Natural killer cell (primary cell): ENCODE results near the gene PRR5. TPM values are rescaled to one million over a fixed set of nuclear protein-coding genes. Genes with fewer than 3 reads are reported as not detected.

Source experiments
- ATAC-seq, 3 donors: fragments of 150-1000 bp in 2 of 3; fragments of 200-7000 bp in 1 of 3; cut with Tn5 transposase; 1 replicate in 1 of 3; 2 replicates in 2 of 3; pipeline ENCODE4 v1.10.0; 2021; ENCODE audit warnings: mild to moderate bottlenecking in 2 of 3, moderate library complexity in 2 of 3
- DNase-seq, 2 donors: peaks; one replicate each; pipeline versions ENCODE4 v3.0.0 to v3.0.0-alpha.2; 2013 to 2021; ENCODE audit warnings: mixed read lengths in 1 of 2
- H3K27ac ChIP-seq: one replicate; pipeline ENCODE4 v1.5.1; 2013; ENCODE audit warnings: mild to moderate bottlenecking, low read length
- H3K27me3 ChIP-seq: one replicate; pipeline ENCODE4 v1.6.1; 2013; ENCODE audit warnings: low read length; ENCODE audit not compliant: control insufficient read depth, insufficient read depth
- H3K36me3 ChIP-seq: one replicate; pipeline ENCODE4 v1.6.1; 2013; ENCODE audit warnings: low read length; ENCODE audit not compliant: control insufficient read depth, insufficient read depth
- H3K4me1 ChIP-seq: one replicate; pipeline ENCODE4 v1.6.1; 2013; ENCODE audit warnings: low read length; ENCODE audit not compliant: control insufficient read depth, insufficient read depth
- H3K4me3 ChIP-seq: one replicate; pipeline ENCODE4 v1.5.1; 2013; ENCODE audit warnings: low read length
- H3K9me3 ChIP-seq: one replicate; pipeline ENCODE4 v1.6.1; 2013; ENCODE audit warnings: low read length; ENCODE audit not compliant: control insufficient read depth, insufficient read depth
- H3K27ac Mint-ChIP-seq, 2 donors: one replicate each; pipeline ENCODE4 v1.8.0; 2022; ENCODE audit warnings: mild to moderate bottlenecking in 2 of 2, mixed read lengths in 2 of 2, moderate library complexity in 1 of 2
- H3K27me3 Mint-ChIP-seq, 2 donors: one replicate each; pipeline ENCODE4 v1.8.0; 2022; ENCODE audit warnings: low read depth in 2 of 2, mixed read lengths in 2 of 2
- H3K36me3 Mint-ChIP-seq: one replicate; pipeline ENCODE4 v1.8.0; 2022; ENCODE audit warnings: mixed read lengths
- H3K4me1 Mint-ChIP-seq, 2 donors: one replicate each; pipeline ENCODE4 v1.8.0; 2022; ENCODE audit warnings: mixed read lengths in 2 of 2
- H3K4me3 Mint-ChIP-seq: one replicate; pipeline ENCODE4 v1.8.0; 2022; ENCODE audit warnings: mild to moderate bottlenecking, moderate library complexity, mixed read lengths
- H3K9me3 Mint-ChIP-seq, 2 donors: one replicate each; pipeline ENCODE4 v1.8.0; 2022; ENCODE audit warnings: mixed read lengths in 2 of 2
- CTCF ChIP-seq: fragments of 200-600 bp; IDR thresholded peaks from one replicate; pipeline ENCODE4 v1.8.0; 2022; ENCODE audit warnings: antibody characterized with exemption
- WGBS: methylation state at CpG from one replicate; pipeline ENCODE4 v1.1.7; 2013; ENCODE audit warnings: missing lambda C conversion rate; ENCODE audit not compliant: insufficient coverage; 5-methylcytosine and 5-hydroxymethylcytosine counted together
- intact Hi-C: fragments of 100-400 bp; cut with micrococcal nuclease; formaldehyde crosslinking; loops from one replicate; pipeline ENCODE4 v1.14.2; 2022
- total RNA-seq, 4 donors: library from RNA; stranded (reverse); fragments of 120-200 nt in 1 of 4; gene quantifications; one replicate each; pipeline versions ENCODE4 v1.2.3 to v1.2.4, GENCODE V29; 2013 to 2022

The PRR5 gene
- total RNA-seq, 3 donors from 2014 or later (not counting 1 experiment from before 2014, with no cell fraction given), result 92.6 to 133 (median 93.4) TPM

GRCh38 chr22:44755417-44755816 lies 53.4 kb downstream of the PRR5 start:
- Histone ChIP-seq H3K36me3 (no peaks in the 10 kb centered on the region), H3K4me1 (peaks cover 11% of the 10 kb centered on the region), H3K27ac (no peak overlapping the region), H3K9me3 (no peaks in the 10 kb centered on the region), H3K4me3 (no peak overlapping the region), H3K27me3 (peaks cover 16% of the 10 kb centered on the region)
- Mint-ChIP-seq H3K27ac (no peak overlapping the region), H3K36me3 (no peaks in the 10 kb centered on the region), H3K27me3 (peaks cover 0 to 13% of the 10 kb centered on the region in 2 donors), H3K4me3 (no peak overlapping the region), H3K4me1 (peaks cover 0 to 4% of the 10 kb centered on the region in 2 donors), H3K9me3 (no peaks in the 10 kb centered on the region)
- no peak for TF ChIP-seq CTCF
- ATAC-seq (no peak), DNase-seq (no peak)
- intact Hi-C loops, result no loop called here
- 61% methylated on average over 6 of the region's 6 CpGs for WGBS

DNA sequence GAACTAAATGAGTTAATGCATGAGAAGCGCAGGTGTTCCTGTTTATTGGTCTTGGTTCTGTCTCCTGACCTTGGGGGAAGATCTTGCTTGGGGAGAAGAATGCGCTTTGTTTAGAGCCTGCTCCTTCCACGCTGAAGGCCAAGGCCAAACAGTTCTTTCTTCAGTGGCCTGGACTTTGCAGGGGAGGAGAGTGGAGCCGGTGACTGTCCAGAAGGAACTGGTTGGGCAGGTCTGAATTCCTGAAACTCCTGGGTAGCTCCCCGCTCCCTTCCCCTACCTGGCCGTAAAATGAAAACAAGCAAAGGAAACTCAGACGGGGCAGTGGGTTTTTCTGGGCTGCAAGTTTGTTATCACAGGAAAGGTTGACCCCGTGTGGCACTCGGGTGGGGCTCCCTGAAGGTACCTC lies 54.0 kb downstream of the PRR5 start:
- ATAC-seq (no peak), DNase-seq (no peak)
- peaks cover 13% of the 10 kb centered on the region for H3K27me3 ChIP-seq
- H3K36me3 ChIP-seq, result no peaks in the 10 kb centered on the region
- no peak overlapping the region for H3K4me3 ChIP-seq
- Mint-ChIP-seq H3K36me3 (no peaks in the 10 kb centered on the region), H3K9me3 (no peaks in the 10 kb centered on the region), H3K27me3 (peaks cover 0 to 13% of the 10 kb centered on the region in 2 donors), H3K4me3 (no peak overlapping the region), H3K4me1 (peaks cover 0 to 4% of the 10 kb centered on the region in 2 donors), H3K27ac (no peak overlapping the region)
- H3K27ac ChIP-seq, result no peak overlapping the region
- intact Hi-C loops, result no loop called here
- H3K4me1 ChIP-seq, result peaks cover 11% of the 10 kb centered on the region
- H3K9me3 ChIP-seq, result no peaks in the 10 kb centered on the region
- 60% methylated on average over 9 of the region's 9 CpGs for WGBS
- TF ChIP-seq CTCF, result no peak

- WGBS, result 87% methylated on average over 11 of the region's 11 CpGs
- no peak overlapping the region for H3K4me3 Mint-ChIP-seq
- intact Hi-C loops, result no loop called here
- H3K36me3 ChIP-seq, result no peaks in the 10 kb centered on the region
- peaks cover 7% of the 10 kb centered on the region for H3K27me3 ChIP-seq
- no peaks in the 10 kb centered on the region for H3K9me3 ChIP-seq
- no peaks in the 10 kb centered on the region for H3K4me1 ChIP-seq
- no peak for TF ChIP-seq CTCF
- H3K27ac ChIP-seq, result no peak overlapping the region
- no peaks in the 10 kb centered on the region for H3K36me3 Mint-ChIP-seq
- DNase-seq, result no peak
- no peaks in the 10 kb centered on the region for H3K4me1 Mint-ChIP-seq
- no peaks in the 10 kb centered on the region for H3K9me3 Mint-ChIP-seq
- ATAC-seq, result no peak
- H3K4me3 ChIP-seq, result no peak overlapping the region
- no peak overlapping the region for H3K27ac Mint-ChIP-seq
- H3K27me3 Mint-ChIP-seq, result peaks cover 0 to 5% of the 10 kb centered on the region in 2 donors
Observed at GRCh38 chr22:44758344-44758973, 56.5 kb downstream of the PRR5 start.

- ATAC-seq, result no peak
- 83% methylated on average over 6 of the region's 6 CpGs for WGBS
Observed at GRCh38 chr22:44759001-44759400, 57.0 kb downstream of the PRR5 start.

More at GRCh38 chr22:44759001-44759400, 57.0 kb downstream of the PRR5 start:
- Histone ChIP-seq H3K27me3 (peaks cover 4% of the 10 kb centered on the region), H3K27ac (no peak overlapping the region), H3K36me3 (no peaks in the 10 kb centered on the region), H3K4me3 (no peak overlapping the region), H3K4me1 (no peaks in the 10 kb centered on the region), H3K9me3 (no peaks in the 10 kb centered on the region)
- no peak for DNase-seq
- no peaks in the 10 kb centered on the region for H3K4me1 Mint-ChIP-seq
- H3K27me3 Mint-ChIP-seq, result peaks cover 0 to 2% of the 10 kb centered on the region in 2 donors
- no peaks in the 10 kb centered on the region for H3K36me3 Mint-ChIP-seq
- intact Hi-C loops, result no loop called here
- no peak overlapping the region for H3K4me3 Mint-ChIP-seq
- no peaks in the 10 kb centered on the region for H3K9me3 Mint-ChIP-seq
- no peak overlapping the region for H3K27ac Mint-ChIP-seq
- TF ChIP-seq CTCF, result no peak
